Skeletal muscle satellite cell (primary cell): ENCODE results near the gene DTNB.
"Not testable (repeated sequence)": the region's sequence is repeated elsewhere in the genome, so short reads cannot be mapped to it uniquely, and the experiment has no call there.

ENCODE experiments used
- H3K27me3 ChIP-seq: 2 replicates; pipeline ENCODE4 v1.7.0; 2013; ENCODE audit warnings: low read length; ENCODE audit not compliant: control insufficient read depth, insufficient read depth
- H3K36me3 ChIP-seq: 2 replicates; pipeline ENCODE4 v1.7.0; 2013; ENCODE audit warnings: mild to moderate bottlenecking, control low read depth, low read length; ENCODE audit not compliant: insufficient read depth
- H3K4me1 ChIP-seq: 2 replicates; pipeline ENCODE4 v1.7.0; 2013; ENCODE audit warnings: low read length; ENCODE audit not compliant: control insufficient read depth, insufficient read depth
- H3K4me2 ChIP-seq: 2 replicates; pipeline ENCODE4 v1.7.0; 2013; ENCODE audit warnings: mild to moderate bottlenecking, low read length
- H3K4me3 ChIP-seq: 2 replicates; pipeline ENCODE4 v1.7.0; 2013; ENCODE audit warnings: low read length
- H3K9ac ChIP-seq: 2 replicates; pipeline ENCODE4 v1.7.0; 2013; ENCODE audit warnings: mild to moderate bottlenecking, low read depth, low read length, moderate library complexity
- H3K9me3 ChIP-seq: replicated peaks from 2 replicates; pipeline ENCODE4 v1.7.0; 2013; ENCODE audit warnings: mild to moderate bottlenecking, control low read depth, low read length

Gene DTNB

GRCh38 chr2:25421820-25422411 is 251.5 kb downstream of the DTNB start:
- H3K9me3 ChIP-seq: no peaks in the 10 kb centered on the region
- no peak overlapping the region for H3K4me3 ChIP-seq
- H3K4me1 ChIP-seq: no peaks in the 10 kb centered on the region
- H3K4me2 ChIP-seq: no peak overlapping the region
- H3K36me3 ChIP-seq: no peaks in the 10 kb centered on the region
- no peak overlapping the region for H3K9ac ChIP-seq
- H3K27me3 ChIP-seq: no peaks in the 10 kb centered on the region

GRCh38 chr2:25421289-25421688 is 252.1 kb downstream of the DTNB start:
- Histone ChIP-seq H3K9ac (no peak overlapping the region), H3K4me1 (no peaks in the 10 kb centered on the region), H3K36me3 (no peaks in the 10 kb centered on the region), H3K4me3 (no peak overlapping the region), H3K4me2 (no peak overlapping the region), H3K9me3 (no peaks in the 10 kb centered on the region), H3K27me3 (no peaks in the 10 kb centered on the region)

GRCh38 chr2:25420820-25421237 is 252.5 kb downstream of the DTNB start:
- Histone ChIP-seq H3K4me3 (no peak overlapping the region), H3K36me3 (no peaks in the 10 kb centered on the region), H3K9ac (no peak overlapping the region), H3K4me2 (no peak overlapping the region), H3K27me3 (no peaks in the 10 kb centered on the region), H3K9me3 (no peaks in the 10 kb centered on the region), H3K4me1 (no peaks in the 10 kb centered on the region)

- no peak overlapping the region for H3K4me3 ChIP-seq
Observed at GRCh38 chr2:25419678-25420242, 253.6 kb downstream of the DTNB start.

GRCh38 chr2:25418944-25419677 is 254.3 kb downstream of the DTNB start:
- no peaks in the 10 kb centered on the region for H3K27me3 ChIP-seq
- no peak overlapping the region for H3K9ac ChIP-seq
- no peaks in the 10 kb centered on the region for H3K36me3 ChIP-seq
- no peaks in the 10 kb centered on the region for H3K4me1 ChIP-seq
- H3K4me3 ChIP-seq: no peak overlapping the region
- no peaks in the 10 kb centered on the region for H3K9me3 ChIP-seq
- H3K4me2 ChIP-seq: no peak overlapping the region

More at GRCh38 chr2:25419678-25420242, 253.6 kb downstream of the DTNB start:
- H3K4me2 ChIP-seq: no peak overlapping the region
- H3K4me1 ChIP-seq: no peaks in the 10 kb centered on the region
- H3K9ac ChIP-seq: no peak overlapping the region
- H3K9me3 ChIP-seq: no peaks in the 10 kb centered on the region
- no peaks in the 10 kb centered on the region for H3K27me3 ChIP-seq
- H3K36me3 ChIP-seq: no peaks in the 10 kb centered on the region

GRCh38 chr2:25417715-25418369 is 255.5 kb downstream of the DTNB start:
- Histone ChIP-seq H3K4me2 (no peak overlapping the region), H3K27me3 (no peaks in the 10 kb centered on the region), H3K9me3 (no peaks in the 10 kb centered on the region), H3K4me1 (no peaks in the 10 kb centered on the region), H3K4me3 (no peak overlapping the region), H3K9ac (no peak overlapping the region), H3K36me3 (no peaks in the 10 kb centered on the region)

- no peaks in the 10 kb centered on the region for H3K4me1 ChIP-seq
- H3K9me3 ChIP-seq: no peaks in the 10 kb centered on the region
- H3K9ac ChIP-seq: no peak overlapping the region
- no peaks in the 10 kb centered on the region for H3K36me3 ChIP-seq
- no peaks in the 10 kb centered on the region for H3K27me3 ChIP-seq
- H3K4me2 ChIP-seq: no peak overlapping the region
- H3K4me3 ChIP-seq: no peak overlapping the region
Observed at GRCh38 chr2:25416674-25417073, 256.7 kb downstream of the DTNB start.

GRCh38 chr2:25414781-25415180 is 258.6 kb downstream of the DTNB start:
- no peak overlapping the region for H3K4me3 ChIP-seq
- H3K27me3 ChIP-seq: no peaks in the 10 kb centered on the region
- H3K9ac ChIP-seq: no peak overlapping the region
- no peaks in the 10 kb centered on the region for H3K4me1 ChIP-seq
- no peaks in the 10 kb centered on the region for H3K9me3 ChIP-seq
- no peak overlapping the region for H3K4me2 ChIP-seq
- H3K36me3 ChIP-seq: no peaks in the 10 kb centered on the region

GRCh38 chr2:25413409-25413808 is 260.0 kb downstream of the DTNB start:
- H3K9ac ChIP-seq, H3K4me3 ChIP-seq, H3K4me2 ChIP-seq, H3K4me1 ChIP-seq, H3K9me3 ChIP-seq, H3K36me3 ChIP-seq, H3K27me3 ChIP-seq: not testable (repeated sequence)

- H3K4me1 ChIP-seq: no peaks in the 10 kb centered on the region
- H3K27me3 ChIP-seq: no peaks in the 10 kb centered on the region
- no peaks in the 10 kb centered on the region for H3K9me3 ChIP-seq
- H3K4me3 ChIP-seq: no peak overlapping the region
- no peak overlapping the region for H3K9ac ChIP-seq
- H3K4me2 ChIP-seq: no peak overlapping the region
- H3K36me3 ChIP-seq: no peaks in the 10 kb centered on the region
Observed at GRCh38 chr2:25411753-25412152, 261.6 kb downstream of the DTNB start.

GRCh38 chr2:25411281-25411680 is 262.1 kb downstream of the DTNB start:
- H3K9ac ChIP-seq: no peak overlapping the region
- H3K27me3 ChIP-seq: no peaks in the 10 kb centered on the region
- H3K9me3 ChIP-seq: no peaks in the 10 kb centered on the region
- H3K36me3 ChIP-seq: no peaks in the 10 kb centered on the region
- H3K4me3 ChIP-seq: no peak overlapping the region
- H3K4me1 ChIP-seq: no peaks in the 10 kb centered on the region
- no peak overlapping the region for H3K4me2 ChIP-seq
